Bronchial smooth muscle cell (primary cell): ENCODE results near the gene RUNDC3A. TPM values are rescaled to one million over a fixed set of nuclear protein-coding genes. Genes with fewer than 3 reads are reported as not detected.

Source experiments
- total RNA-seq: library from RNA; depleted of rRNA; stranded (reverse); fragments of >200 nt; gene quantifications from 2 replicates; pipeline ENCODE4 v1.2.1, GENCODE V29; 2014

The RUNDC3A gene
- total RNA-seq, result 0.17 and 0.32 TPM in 2 replicates

DNA sequence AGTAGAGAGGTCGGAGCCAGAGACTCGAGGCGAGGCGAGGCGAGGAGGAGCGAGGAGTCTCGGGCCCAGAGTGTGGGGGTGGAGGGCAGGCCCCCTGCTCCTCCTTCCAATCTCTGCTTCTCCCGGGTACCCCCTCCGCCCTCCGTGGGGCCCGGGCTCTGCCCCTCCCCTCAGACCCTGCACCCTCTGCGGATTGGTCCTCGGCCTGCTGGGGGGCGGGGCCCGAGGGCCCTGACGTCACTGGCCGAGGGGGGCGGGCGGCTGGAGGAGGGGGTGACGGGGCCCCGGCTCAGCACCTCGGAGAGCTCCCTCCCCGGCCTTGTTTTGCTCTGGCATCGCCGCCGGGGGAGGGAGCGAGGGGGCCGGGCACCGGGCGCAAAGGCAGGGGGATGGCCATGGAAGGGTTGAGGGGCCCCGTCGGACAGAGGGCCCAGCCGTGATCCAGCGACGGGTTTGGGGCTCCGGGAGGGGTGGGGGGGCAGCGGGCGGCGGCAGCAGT lies at the start of gene RUNDC3A:
TSS of gene RUNDC3A (plus strand) at position 282 of the 499 bp plus-strand sequence. CDS start 232 bp downstream, outside the sequence.

GRCh38 chr17:44267818-44268490 lies 40.4 kb upstream of the RUNDC3A start, which contains the start of gene SLC4A1:
Gene SLC4A1, minus strand, starts transcription at chr17:44268135. Its CDS starts 5,269 bp downstream, at chr17:44262866.

DNA sequence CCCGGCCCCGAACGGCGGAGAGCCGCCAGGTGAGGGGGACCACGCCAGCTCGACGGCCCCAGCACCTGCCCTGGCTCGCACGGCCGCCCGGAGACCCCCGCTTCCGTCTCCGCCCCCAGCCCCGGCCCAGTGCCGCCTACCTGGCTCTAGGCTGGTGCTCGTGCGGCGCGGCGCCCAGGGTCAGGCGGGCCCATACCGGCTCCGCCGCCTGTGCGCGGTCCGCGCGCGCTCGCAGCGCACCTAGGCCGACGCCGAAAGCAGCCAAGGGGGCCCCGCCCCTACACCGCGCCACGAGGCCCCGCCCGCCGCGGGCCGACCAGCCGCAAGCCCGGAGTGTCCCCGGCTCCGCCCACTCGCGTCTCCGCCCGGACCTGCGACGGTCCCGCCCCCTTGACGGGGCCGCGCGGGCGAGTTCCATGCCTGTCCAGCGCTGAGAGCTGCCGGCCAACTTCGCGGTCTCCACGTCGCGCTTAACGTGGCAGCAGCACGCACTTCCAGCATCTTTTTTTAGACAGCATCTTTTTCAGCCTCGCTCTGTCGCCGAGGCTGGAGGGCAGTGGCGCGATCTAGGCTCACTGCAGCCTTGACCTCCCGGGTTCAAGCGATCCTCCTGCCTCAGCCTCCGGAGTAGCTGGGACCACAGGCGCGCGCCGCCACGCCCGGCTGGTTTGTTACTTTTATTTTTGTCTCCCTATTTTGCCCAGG lies 16.3 kb downstream of the RUNDC3A start, which contains the start of gene SLC25A39:
TSS of gene SLC25A39 (minus strand) at position 253 of the 705 bp plus-strand sequence. CDS start 1,261 bp downstream, outside the sequence.

GRCh38 chr17:44344939-44345453 lies 36.6 kb downstream of the RUNDC3A start, which contains the start of gene GRN:
Gene GRN, plus strand, starts transcription at chr17:44345302. Its CDS starts 3,863 bp downstream, at chr17:44349165.

DNA sequence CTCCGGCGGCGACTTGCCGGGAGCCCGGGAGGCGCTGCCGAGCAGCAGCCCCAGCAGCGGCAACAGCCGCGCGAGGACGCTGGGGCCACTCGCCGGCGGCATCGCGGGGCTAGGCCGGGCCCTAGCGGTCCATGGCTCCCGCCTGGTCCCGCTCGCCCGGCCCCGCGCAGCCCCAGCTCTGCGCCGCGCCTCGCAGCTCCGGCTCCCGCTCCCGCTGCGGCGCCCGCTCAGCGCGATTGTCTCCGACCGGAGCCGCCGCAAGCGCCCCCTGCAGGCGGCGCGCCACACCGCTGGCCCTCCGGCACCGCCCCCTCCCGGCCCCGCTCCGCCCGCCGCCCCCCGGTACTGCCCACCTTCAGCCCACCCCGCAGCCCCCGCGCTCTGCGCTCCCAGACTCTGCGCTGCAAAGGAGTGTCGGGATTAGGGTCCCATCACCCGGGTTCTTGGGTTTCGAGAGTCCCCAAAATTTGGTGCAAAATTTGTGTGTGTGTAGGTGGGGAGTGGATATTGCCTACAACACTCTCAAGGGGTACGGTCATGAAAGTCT lies 55.3 kb downstream of the RUNDC3A start, which contains the start of gene FAM171A2:
TSS of gene FAM171A2 (minus strand) at position 241 of the 547 bp plus-strand sequence. CDS start at position 102, 139 bp downstream.

Other genes starting within 250 kb of the RUNDC3A start
- gene LSM12, start 241.9 kb upstream of the RUNDC3A start, total RNA-seq, result 13.7 and 17.0 TPM in 2 replicates
- 17.7 and 29.9 TPM in 2 replicates for gene G6PC3, start 237.9 kb upstream of the RUNDC3A start, total RNA-seq
- 44.6 and 69.4 TPM in 2 replicates for gene HDAC5, start 185.0 kb upstream of the RUNDC3A start, total RNA-seq
- 0.43 and 0.63 TPM in 2 replicates for gene HROB, start 166.7 kb upstream of the RUNDC3A start, total RNA-seq
- 0.16 TPM in 1 of 2 replicates, not detected in the other for gene ASB16, start 137.9 kb upstream of the RUNDC3A start, total RNA-seq
- gene TMUB2, start 121.6 kb upstream of the RUNDC3A start, total RNA-seq, result 24.9 and 31.0 TPM in 2 replicates
- gene ATXN7L3, start 108.7 kb upstream of the RUNDC3A start, total RNA-seq, result 23.3 and 23.5 TPM in 2 replicates
- gene UBTF, start 88.9 kb upstream of the RUNDC3A start, total RNA-seq, result 46.3 and 63.4 TPM in 2 replicates
- not detected in 2 replicates for gene SLC4A1, start 40.5 kb upstream of the RUNDC3A start, total RNA-seq
- gene SLC25A39, start 16.2 kb downstream of the RUNDC3A start, total RNA-seq, result 47.7 and 48.9 TPM in 2 replicates
- gene GRN, start 36.7 kb downstream of the RUNDC3A start, total RNA-seq, result 282 and 385 TPM in 2 replicates
- gene FAM171A2, start 55.3 kb downstream of the RUNDC3A start, total RNA-seq, result 4.1 and 8.8 TPM in 2 replicates
- 0.16 and 0.60 TPM in 2 replicates for gene ITGA2B, start 81.0 kb downstream of the RUNDC3A start, total RNA-seq
- gene GPATCH8, start 194.8 kb downstream of the RUNDC3A start, total RNA-seq, result 15.6 TPM in 2 replicates
- gene FZD2, start 248.9 kb downstream of the RUNDC3A start, total RNA-seq, result 17.2 and 18.1 TPM in 2 replicates